ENCODE results near the gene CADM2.

DNA sequence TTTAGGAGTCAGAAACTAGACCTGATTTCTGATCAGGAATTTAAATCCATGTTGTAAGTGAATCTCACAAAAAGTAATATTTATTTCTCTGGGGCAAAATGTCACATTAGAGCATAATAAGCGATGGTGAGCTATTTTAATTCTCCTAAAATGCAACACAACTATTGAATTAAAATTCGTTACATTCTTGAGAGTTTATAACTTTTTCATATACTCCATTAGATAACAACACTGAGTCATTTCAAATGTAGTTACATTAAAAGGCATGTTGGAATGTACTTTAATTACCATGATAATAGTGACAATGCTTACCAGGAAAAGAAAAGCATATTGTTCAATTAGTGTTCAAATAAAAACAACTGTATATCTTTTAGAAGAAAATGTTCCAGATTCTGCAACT lies 116.9 kb downstream of the CADM2 start:
- TF ChIP-seq, protein P1, sequence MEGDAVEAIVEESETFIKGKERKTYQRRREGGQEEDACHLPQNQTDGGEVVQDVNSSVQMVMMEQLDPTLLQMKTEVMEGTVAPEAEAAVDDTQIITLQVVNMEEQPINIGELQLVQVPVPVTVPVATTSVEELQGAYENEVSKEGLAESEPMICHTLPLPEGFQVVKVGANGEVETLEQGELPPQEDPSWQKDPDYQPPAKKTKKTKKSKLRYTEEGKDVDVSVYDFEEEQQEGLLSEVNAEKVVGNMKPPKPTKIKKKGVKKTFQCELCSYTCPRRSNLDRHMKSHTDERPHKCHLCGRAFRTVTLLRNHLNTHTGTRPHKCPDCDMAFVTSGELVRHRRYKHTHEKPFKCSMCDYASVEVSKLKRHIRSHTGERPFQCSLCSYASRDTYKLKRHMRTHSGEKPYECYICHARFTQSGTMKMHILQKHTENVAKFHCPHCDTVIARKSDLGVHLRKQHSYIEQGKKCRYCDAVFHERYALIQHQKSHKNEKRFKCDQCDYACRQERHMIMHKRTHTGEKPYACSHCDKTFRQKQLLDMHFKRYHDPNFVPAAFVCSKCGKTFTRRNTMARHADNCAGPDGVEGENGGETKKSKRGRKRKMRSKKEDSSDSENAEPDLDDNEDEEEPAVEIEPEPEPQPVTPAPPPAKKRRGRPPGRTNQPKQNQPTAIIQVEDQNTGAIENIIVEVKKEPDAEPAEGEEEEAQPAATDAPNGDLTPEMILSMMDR (IDR thresholded peaks at IDR 0.05), result no peak
- TF ChIP-seq EP300 (IDR thresholded peaks at IDR 0.05) (no peak), POLR2AphosphoS5 (IDR thresholded peaks at IDR 0.05) (no peak)
